OCI-LY7 (cell line): ENCODE measurements around the gene CHEK1. TPM values are rescaled to one million over a fixed set of nuclear protein-coding genes. Genes with fewer than 3 reads are reported as not detected.

Experiments used
- BruUV-seq: library from RNA; stranded (reverse); fragments of 400-500 nt; replicated peaks from 2 replicates; lab custom pipeline; 2021; lab: Mats Ljungman, UMichigan
- CTCF ChIA-PET: fragments of 300-600 bp; sonication (Branson Sonifier 250); formaldehyde crosslinking; loops from one replicate; lab custom pipeline; 2022; ENCODE audit warnings: antibody characterized with exemption; ENCODE audit not compliant: unreplicated experiment; lab: Charles Lee
- POLR2A ChIA-PET: fragments of 300-600 bp; sonication (Branson Sonifier 250); formaldehyde crosslinking; loops from one replicate; lab custom pipeline; 2022; ENCODE audit warnings: antibody characterized with exemption; lab: Charles Lee
- DNase-seq: peaks from one replicate; pipeline ENCODE4 v3.0.0-alpha.2; 2015; ENCODE audit warnings: low spot score
- H2AFZ ChIP-seq: fragments of 200-600 bp; sonication (generic), shearing (Covaris generic); 2 replicates; pipeline ENCODE4 v1.6.1; 2014; ENCODE audit warnings: mild to moderate bottlenecking, antibody characterized with exemption, low read length, moderate library complexity
- H3K27ac ChIP-seq: fragments of 200-600 bp; sonication (generic); 2 replicates; pipeline ENCODE4 v1.5.1; 2014; ENCODE audit warnings: mixed run types, low read depth, mild to moderate bottlenecking, moderate library complexity, low read length, inconsistent platforms; ENCODE audit not compliant: poor library complexity, severe bottlenecking
- H3K36me3 ChIP-seq: fragments of 200-600 bp; sonication (generic); 2 replicates; pipeline ENCODE4 v1.6.1; 2014; ENCODE audit warnings: mild to moderate bottlenecking, antibody characterized with exemption, low read length, moderate library complexity, mixed read lengths; ENCODE audit not compliant: insufficient read depth
- H3K4me1 ChIP-seq: fragments of 200-600 bp; sonication (generic); 2 replicates; pipeline ENCODE4 v1.5.1; 2014; ENCODE audit warnings: mild to moderate bottlenecking, low read length; ENCODE audit not compliant: insufficient read depth, poor library complexity, severe bottlenecking
- H3K4me2 ChIP-seq: fragments of 200-600 bp; sonication (generic); 2 replicates; pipeline ENCODE4 v1.6.1; 2014; ENCODE audit warnings: mild to moderate bottlenecking, low read length
- H3K4me3 ChIP-seq: fragments of 200-600 bp; sonication (generic); 2 replicates; pipeline ENCODE4 v1.5.1; 2014; ENCODE audit warnings: mild to moderate bottlenecking, low read depth, low read length; ENCODE audit not compliant: poor library complexity, severe bottlenecking
- H3K79me2 ChIP-seq: fragments of 200-600 bp; sonication (generic); 2 replicates; pipeline ENCODE4 v1.6.1; 2016; ENCODE audit warnings: low read depth, mild to moderate bottlenecking, low read length, moderate library complexity, mixed read lengths; ENCODE audit not compliant: insufficient read depth
- H3K9me2 ChIP-seq: fragments of 200-600 bp; sonication (generic); 2 replicates; pipeline ENCODE4 v1.6.1; 2016; ENCODE audit warnings: mild to moderate bottlenecking, low read length, mixed read lengths; ENCODE audit not compliant: insufficient read depth
- H3K9me3 ChIP-seq: fragments of 200-600 bp; sonication (generic); 2 replicates; pipeline ENCODE4 v1.6.1; 2014; ENCODE audit warnings: mild to moderate bottlenecking, mixed run types, low read length, mixed read lengths
- H4K20me1 ChIP-seq: fragments of 200-600 bp; sonication (generic); 2 replicates; pipeline ENCODE4 v1.6.1; 2014; ENCODE audit warnings: mild to moderate bottlenecking, antibody characterized with exemption, low read length, moderate library complexity, mixed read lengths; ENCODE audit not compliant: insufficient read depth
- CTCF ChIP-seq: fragments of 200-600 bp; sonication (generic); conservative IDR thresholded peaks from 2 replicates; pipeline ENCODE4 v1.5.1; 2014; ENCODE audit warnings: mild to moderate bottlenecking, antibody characterized with exemption, low read length, moderate library complexity, mixed read lengths
- EZH2phosphoT487 ChIP-seq: fragments of 200-600 bp; sonication (generic); IDR thresholded peaks from 2 replicates; pipeline ENCODE4 v1.6.1; 2018; ENCODE audit warnings: low read depth, borderline replicate concordance, mild to moderate bottlenecking, mixed run types, antibody characterized with exemption, low read length, moderate library complexity, mixed read lengths
- intact Hi-C: fragments of 100-400 bp; cut with micrococcal nuclease; formaldehyde crosslinking; loops from one replicate; pipeline ENCODE4 v1.10.0; 2022; ENCODE audit not compliant: unreplicated experiment
- total RNA-seq, 2 experiments: library from RNA; depleted of rRNA in 1 of 2; stranded (reverse); fragments of >200 nt in 1 of 2; shearing (Covaris generic) in 1 of 2; gene quantifications; 2 replicates each; pipeline ENCODE4 v1.2.3, GENCODE V29; 2014 to 2022

The CHEK1 gene
- total RNA-seq, 2 experiments from 2014 or later, result 89.7 to 147 TPM

GRCh38 chr11:125667151-125667550, 42.2 kb downstream of the CHEK1 start:
- Histone ChIP-seq H3K36me3 (peaks cover 97% of the 10 kb centered on the region), H3K9me3 (peaks cover 16% of the 10 kb centered on the region; the same call in 1 of the 2 replicates), H3K4me3 (no peak overlapping the region), H3K9me2 (no peaks in the 10 kb centered on the region), H3K79me2 (peaks cover 52% of the 10 kb centered on the region; the same call in 1 of the 2 replicates), H2AFZ (no peak overlapping the region), H4K20me1 (no peaks in the 10 kb centered on the region), H3K4me2 (no peak overlapping the region), H3K27ac (no peak overlapping the region), H3K4me1 (no peaks in the 10 kb centered on the region)
- TF ChIP-seq CTCF (no peak), EZH2phosphoT487 (no peak)
- DNase-seq, result no peak
- intact Hi-C loops, result no loop called here
- ChIA-PET POLR2A (interaction anchor here (0.6 kb wide), 1 partner anchor 219 kb away, joined by 6 read pairs; no protein-coding TSS in a partner anchor), CTCF (no interaction called here)
- BruUV-seq, result no TSS peak

- Histone ChIP-seq H3K27ac (no peak overlapping the region), H3K4me1 (no peaks in the 10 kb centered on the region), H3K9me3 (peaks cover 5% of the 10 kb centered on the region; the same call in 1 of the 2 replicates), H3K9me2 (no peaks in the 10 kb centered on the region), H3K36me3 (peaks cover 96% of the 10 kb centered on the region), H3K4me2 (no peak overlapping the region), H4K20me1 (no peaks in the 10 kb centered on the region), H3K4me3 (no peak overlapping the region), H3K79me2 (peaks cover 34% of the 10 kb centered on the region; the same call in 1 of the 2 replicates), H2AFZ (no peak overlapping the region)
- POLR2A ChIA-PET, result no interaction called here
- CTCF ChIA-PET, result no interaction called here
- intact Hi-C loops, result no loop called here
- no TSS peak for BruUV-seq
- no peak for DNase-seq
- TF ChIP-seq EZH2phosphoT487 (no peak), CTCF (no peak)
These were observed 45.2 kb downstream of the CHEK1 start for GRCh38 chr11:125670172-125670571.

GRCh38 chr11:125671561-125671960, 46.6 kb downstream of the CHEK1 start:
- H3K9me2 ChIP-seq, result no peaks in the 10 kb centered on the region
- intact Hi-C loops, result no loop called here
- no peak overlapping the region for H3K27ac ChIP-seq
- no peak for DNase-seq
- POLR2A ChIA-PET, result interaction anchor here (0.6 to 1.1 kb wide), 3 partner anchors 18 to 101 kb away, joined by 3 read pairs; no protein-coding TSS in a partner anchor
- CTCF ChIA-PET, result no interaction called here
- no peaks in the 10 kb centered on the region for H3K4me1 ChIP-seq
- H3K79me2 ChIP-seq, result peaks cover 20% of the 10 kb centered on the region; the same call in 1 of the 2 replicates
- H3K36me3 ChIP-seq, result peaks cover 96% of the 10 kb centered on the region
- H3K4me2 ChIP-seq, result no peak overlapping the region
- no peak for TF ChIP-seq CTCF
- H2AFZ ChIP-seq, result no peak overlapping the region
- no peaks in the 10 kb centered on the region; the same call in 1 of the 2 replicates for H3K9me3 ChIP-seq
- no peaks in the 10 kb centered on the region for H4K20me1 ChIP-seq
- no peak overlapping the region for H3K4me3 ChIP-seq
- no TSS peak for BruUV-seq
